Left ventricle myocardium inferior (tissue), 1 donor: ENCODE data around the gene CCNA2. TPM values are rescaled to one million over a fixed set of nuclear protein-coding genes. Genes with fewer than 3 reads are reported as not detected.

Experiments
- DNase-seq: peaks from one replicate; pipeline ENCODE4 v3.0.0-alpha.2; 2020
- H3K27ac ChIP-seq: fragments of 200-600 bp; replicated peaks from 2 replicates; pipeline ENCODE4 v1.8.0; 2021
- H3K27me3 ChIP-seq: fragments of 200-600 bp; 2 replicates; pipeline ENCODE4 v1.8.0; 2021; ENCODE audit warnings: low read depth
- H3K36me3 ChIP-seq: fragments of 200-600 bp; 2 replicates; pipeline ENCODE4 v1.8.0; 2021
- H3K4me1 ChIP-seq: fragments of 200-600 bp; 2 replicates; pipeline ENCODE4 v1.8.0; 2021
- H3K4me3 ChIP-seq: fragments of 200-600 bp; 2 replicates; pipeline ENCODE4 v1.8.0; 2021; ENCODE audit warnings: mild to moderate bottlenecking, moderate library complexity
- H3K9me3 ChIP-seq: fragments of 200-600 bp; replicated peaks from 2 replicates; pipeline ENCODE4 v1.8.0; 2021
- intact Hi-C: fragments of 100-400 bp; cut with micrococcal nuclease; formaldehyde crosslinking; loops from one replicate; pipeline ENCODE4 v1.11.0; 2022
- total RNA-seq: library from RNA; stranded (reverse); fragmentation: NEBNext Ultra II Directional; extraction: Animal tissue kit (Norgen Biotek cat#: 25700); gene quantifications from one replicate; pipeline ENCODE4 v1.2.1, GENCODE V29; 2021
- TF ChIP-seq, protein P1 (sequence below): fragments of 200-600 bp; IDR thresholded peaks from 2 replicates; pipeline ENCODE4 v1.8.0; 2021; ENCODE audit warnings: antibody characterized with exemption, mild to moderate bottlenecking, borderline replicate concordance
- donor health status: DM: no; HTN: yes; CAD: no; lungs with severe emphysema.

The CCNA2 gene
- total RNA-seq, 1 donor from 2014 or later: 0.52 TPM

DNA sequence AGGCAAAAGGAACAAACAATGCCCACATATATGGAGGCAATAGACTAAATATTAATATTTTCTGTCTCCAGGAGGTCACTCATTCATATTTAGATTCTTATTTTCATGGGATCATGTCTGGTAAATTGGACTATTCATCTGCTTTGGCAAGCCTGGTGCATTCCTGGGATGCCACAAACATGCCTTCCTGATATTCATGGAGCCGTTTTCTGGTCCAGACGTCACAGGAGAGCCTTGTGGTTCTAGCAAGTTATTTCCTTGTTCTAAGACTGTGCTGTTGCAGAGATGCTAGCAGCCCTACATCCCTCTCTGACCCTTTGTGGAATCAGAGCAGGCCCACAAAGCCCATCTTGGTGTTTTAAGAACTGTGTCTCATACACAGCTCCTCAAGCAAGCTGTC is 38.7 kb downstream of the CCNA2 start:
- TF ChIP-seq, protein P1, sequence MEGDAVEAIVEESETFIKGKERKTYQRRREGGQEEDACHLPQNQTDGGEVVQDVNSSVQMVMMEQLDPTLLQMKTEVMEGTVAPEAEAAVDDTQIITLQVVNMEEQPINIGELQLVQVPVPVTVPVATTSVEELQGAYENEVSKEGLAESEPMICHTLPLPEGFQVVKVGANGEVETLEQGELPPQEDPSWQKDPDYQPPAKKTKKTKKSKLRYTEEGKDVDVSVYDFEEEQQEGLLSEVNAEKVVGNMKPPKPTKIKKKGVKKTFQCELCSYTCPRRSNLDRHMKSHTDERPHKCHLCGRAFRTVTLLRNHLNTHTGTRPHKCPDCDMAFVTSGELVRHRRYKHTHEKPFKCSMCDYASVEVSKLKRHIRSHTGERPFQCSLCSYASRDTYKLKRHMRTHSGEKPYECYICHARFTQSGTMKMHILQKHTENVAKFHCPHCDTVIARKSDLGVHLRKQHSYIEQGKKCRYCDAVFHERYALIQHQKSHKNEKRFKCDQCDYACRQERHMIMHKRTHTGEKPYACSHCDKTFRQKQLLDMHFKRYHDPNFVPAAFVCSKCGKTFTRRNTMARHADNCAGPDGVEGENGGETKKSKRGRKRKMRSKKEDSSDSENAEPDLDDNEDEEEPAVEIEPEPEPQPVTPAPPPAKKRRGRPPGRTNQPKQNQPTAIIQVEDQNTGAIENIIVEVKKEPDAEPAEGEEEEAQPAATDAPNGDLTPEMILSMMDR: no peak
- Histone ChIP-seq H3K36me3 (no peaks in the 10 kb centered on the region), H3K27ac (peak overlapping the region; percentile 35), H3K4me1 (peaks cover 9% of the 10 kb centered on the region), H3K27me3 (peaks cover 28% of the 10 kb centered on the region), H3K9me3 (peaks cover 10% of the 10 kb centered on the region), H3K4me3 (no peak overlapping the region)
- DNase-seq: no peak
- intact Hi-C loops: no loop called here

DNA sequence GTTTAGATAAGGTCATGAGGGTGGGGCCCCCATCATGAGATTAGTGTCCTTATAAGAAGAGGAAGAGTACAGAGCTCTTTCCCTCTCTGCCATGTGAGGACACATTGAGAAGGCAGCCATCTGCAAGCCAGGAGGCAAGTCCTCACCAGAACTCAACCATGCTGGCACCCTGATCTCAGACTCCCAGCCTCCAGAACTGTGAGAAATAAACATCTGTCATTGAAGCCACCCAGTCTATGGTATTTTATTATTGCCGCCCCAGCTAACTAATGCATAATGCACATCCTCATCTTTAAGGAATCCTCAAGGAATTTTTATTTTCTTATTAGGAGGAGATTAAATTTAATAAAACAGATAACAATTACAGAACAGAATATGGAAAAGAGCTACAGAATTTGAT is 39.3 kb downstream of the CCNA2 start:
- Histone ChIP-seq H3K27ac (no peak overlapping the region), H3K9me3 (peaks cover 10% of the 10 kb centered on the region), H3K27me3 (peaks cover 34% of the 10 kb centered on the region), H3K36me3 (no peaks in the 10 kb centered on the region), H3K4me3 (no peak overlapping the region), H3K4me1 (peaks cover 12% of the 10 kb centered on the region)
- intact Hi-C loops: no loop called here
- no peak for DNase-seq
- TF ChIP-seq, protein P1: no peak

DNA sequence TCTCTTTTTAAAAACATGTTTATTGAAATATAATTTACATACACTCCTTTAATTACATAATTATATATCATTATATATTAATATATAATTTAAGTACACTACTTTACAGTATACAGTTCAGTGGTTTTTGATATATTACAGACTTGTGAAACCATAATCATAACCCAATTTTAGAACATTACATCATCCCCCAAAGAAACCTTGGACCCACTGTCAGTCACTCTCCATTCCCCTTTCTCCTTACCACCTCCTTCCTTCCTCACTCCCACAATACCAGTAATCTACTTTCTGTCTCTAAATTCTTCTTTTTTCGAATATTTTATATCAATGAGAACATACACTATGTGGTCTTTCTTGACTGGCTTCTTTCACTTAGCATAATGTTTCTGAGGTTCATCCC is 40.5 kb downstream of the CCNA2 start:
- H3K9me3 ChIP-seq: peaks cover 10% of the 10 kb centered on the region
- TF ChIP-seq, protein P1: no peak
- intact Hi-C loops: no loop called here

DNA sequence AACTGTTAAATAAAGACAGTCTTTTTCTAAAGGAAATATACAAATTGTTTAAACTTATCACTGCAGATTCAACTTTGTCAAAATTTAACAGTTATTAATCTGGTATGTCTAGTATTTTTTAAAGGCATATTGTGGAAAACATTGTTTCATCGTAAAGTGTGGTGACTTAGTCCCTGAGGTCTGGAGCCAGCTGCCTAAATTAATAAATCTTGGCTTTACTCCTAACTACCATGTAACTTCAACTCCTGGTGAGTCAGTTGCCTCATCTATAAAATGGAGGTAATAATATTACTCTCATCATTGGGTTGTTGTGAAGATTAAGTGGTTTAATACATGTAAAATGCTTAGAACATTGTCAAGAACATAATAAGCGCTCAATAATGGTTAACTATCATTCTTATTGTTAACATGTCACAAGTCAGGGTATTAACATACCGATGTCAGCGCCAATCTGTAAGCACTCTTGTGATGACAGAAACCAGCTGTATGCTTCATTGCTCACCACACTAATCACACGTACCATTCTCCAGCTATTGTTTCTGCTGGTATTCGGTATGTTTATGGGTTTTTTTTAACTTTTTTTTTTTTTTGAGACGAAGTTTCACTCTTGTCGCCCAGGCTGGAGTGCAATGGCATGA is 44.6 kb downstream of the CCNA2 start:
- DNase-seq: no peak
- intact Hi-C loops: no loop called here
- Histone ChIP-seq H3K9me3 (peaks cover 4% of the 10 kb centered on the region), H3K27ac (no peak overlapping the region), H3K27me3 (peaks cover 18% of the 10 kb centered on the region), H3K36me3 (no peaks in the 10 kb centered on the region), H3K4me1 (peaks cover 8% of the 10 kb centered on the region), H3K4me3 (no peak overlapping the region)
- TF ChIP-seq, protein P1: no peak

More for the DNA sequence above, 40.5 kb downstream of the CCNA2 start:
- no peak overlapping the region for H3K27ac ChIP-seq
- no peak for DNase-seq
- H3K4me3 ChIP-seq: no peak overlapping the region
- peaks cover 17% of the 10 kb centered on the region for H3K4me1 ChIP-seq
- peaks cover 33% of the 10 kb centered on the region for H3K27me3 ChIP-seq
- no peaks in the 10 kb centered on the region for H3K36me3 ChIP-seq

DNA sequence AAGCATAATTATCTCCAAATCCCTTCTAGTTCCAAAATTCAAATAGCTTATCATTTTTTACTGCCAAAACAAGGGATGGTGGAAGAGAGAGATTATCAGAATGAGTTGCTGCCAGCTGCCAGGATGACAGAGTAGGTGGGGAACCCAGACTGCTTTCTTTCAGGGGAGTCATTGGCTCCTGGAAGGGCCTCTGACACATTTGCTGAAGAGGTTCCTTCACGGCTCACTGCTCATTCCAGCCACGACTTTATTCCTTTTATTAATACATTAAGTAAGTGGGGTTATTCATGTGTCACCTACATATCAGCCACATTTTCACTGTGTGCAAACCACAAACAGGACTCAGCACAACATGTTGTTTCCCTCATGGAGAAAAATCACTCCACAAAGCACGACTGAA is 46.1 kb downstream of the CCNA2 start:
- H3K4me3 ChIP-seq: no peak overlapping the region
- TF ChIP-seq, protein P1: no peak
- DNase-seq: no peak
- peaks cover 21% of the 10 kb centered on the region for H3K27me3 ChIP-seq
- no peaks in the 10 kb centered on the region for H3K36me3 ChIP-seq
- peaks cover 8% of the 10 kb centered on the region for H3K4me1 ChIP-seq
- no peak overlapping the region for H3K27ac ChIP-seq
- no peaks in the 10 kb centered on the region for H3K9me3 ChIP-seq
- intact Hi-C loops: no loop called here
